ENCODE measurements around the gene PLXNA4.

PLXNA4 gene

DNA sequence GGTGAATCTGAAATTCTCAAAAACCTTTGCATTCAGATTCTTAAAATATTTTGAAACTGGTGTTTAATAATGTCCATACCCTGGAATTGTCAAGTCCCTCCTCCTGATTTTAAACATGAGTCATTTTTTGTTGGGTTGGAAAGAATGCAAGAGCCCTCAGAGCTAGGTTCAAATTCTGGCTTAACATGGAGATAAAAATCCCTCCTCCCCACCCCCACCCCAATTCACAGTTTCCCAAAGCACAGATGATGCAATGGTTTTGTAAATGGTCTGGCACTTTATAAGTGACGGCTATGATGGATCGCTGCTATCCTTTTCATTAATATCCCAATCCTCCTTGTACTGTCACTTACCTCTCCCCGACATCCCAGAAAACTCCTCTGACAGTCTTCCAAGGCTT lies 332.8 kb downstream of the PLXNA4 start:
- no peak for DNase-seq (ENCODE audit: low read depth in 2 of 2)

DNA sequence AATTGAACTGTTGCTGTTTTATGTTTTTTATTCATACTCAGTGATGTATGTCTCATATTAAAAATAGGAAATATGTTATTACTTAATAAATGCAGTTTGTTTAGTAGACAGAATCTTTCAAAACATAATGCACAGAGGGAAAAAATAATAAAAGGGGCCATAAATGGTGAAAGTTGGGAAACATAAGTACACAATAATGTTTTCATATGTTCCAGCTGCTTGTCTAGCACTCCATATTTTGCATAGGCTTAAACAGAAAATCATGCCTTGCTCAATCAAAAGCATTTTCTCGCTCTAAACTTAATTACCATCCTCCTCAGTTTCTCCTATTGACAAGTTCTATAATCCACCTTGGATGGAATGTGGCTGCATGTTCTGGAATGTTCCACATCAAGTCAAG lies 333.2 kb downstream of the PLXNA4 start:
- no peak for DNase-seq (ENCODE audit: low read depth in 2 of 2)

DNA sequence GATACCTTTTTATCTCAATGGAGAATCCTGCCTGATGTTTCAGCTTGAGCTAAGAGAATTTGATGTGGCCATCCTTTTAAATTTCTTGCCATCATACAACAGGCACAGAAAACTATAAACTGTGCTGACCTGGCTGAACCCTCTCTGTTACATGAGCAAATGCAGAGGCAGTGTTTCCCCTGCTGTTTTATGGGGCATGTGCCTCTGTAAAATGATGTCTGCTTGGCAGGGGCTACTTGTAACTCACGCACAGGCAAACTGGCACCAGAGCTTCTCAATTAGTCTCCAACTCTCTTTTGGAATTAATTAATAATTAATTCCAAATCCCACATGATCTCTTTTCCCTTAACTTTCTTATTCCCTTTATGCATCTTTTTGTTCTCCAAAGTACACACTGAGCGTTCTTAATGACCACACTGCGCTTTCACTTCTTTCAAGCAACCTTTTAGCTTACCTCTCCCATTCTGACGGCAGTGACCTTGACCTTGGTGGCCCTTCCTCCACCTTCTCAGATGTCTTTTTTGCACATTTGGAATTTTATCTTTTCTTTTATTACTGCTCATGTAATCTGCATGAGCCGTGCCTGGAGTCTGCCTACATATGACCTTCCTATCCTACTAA lies 334.0 kb downstream of the PLXNA4 start:
- no peak for DNase-seq (ENCODE audit: low read depth in 2 of 2)

DNA sequence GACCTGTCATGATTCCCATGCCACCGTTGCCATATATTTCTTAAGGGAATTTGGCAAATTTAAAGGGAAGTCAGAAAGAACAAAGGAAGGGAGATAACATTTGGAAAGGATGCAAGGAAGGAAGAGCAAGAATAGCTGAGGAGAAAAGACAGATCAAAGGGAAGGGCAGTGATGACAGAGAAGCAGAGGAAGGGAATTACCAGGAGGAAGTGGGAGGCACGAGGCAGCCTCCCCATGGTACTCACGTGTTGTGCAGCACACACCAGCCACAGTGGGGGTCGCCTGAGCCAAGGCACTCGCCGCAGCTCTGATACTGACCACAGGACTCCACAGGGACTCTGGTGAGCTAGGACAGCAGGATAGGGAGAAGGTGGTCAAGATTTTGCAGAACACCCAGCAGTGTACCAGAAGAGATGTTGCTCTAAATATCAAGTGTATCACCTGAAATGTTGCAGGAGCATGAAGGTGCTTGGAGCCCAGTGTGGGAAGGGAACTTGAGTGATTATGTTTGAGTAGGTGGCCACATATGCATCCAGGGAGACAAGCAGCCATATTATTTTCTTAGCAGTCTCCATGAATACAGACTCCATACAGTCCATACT lies 335.3 kb downstream of the PLXNA4 start:
- no peak for DNase-seq (ENCODE audit: low read depth in 2 of 2)

DNA sequence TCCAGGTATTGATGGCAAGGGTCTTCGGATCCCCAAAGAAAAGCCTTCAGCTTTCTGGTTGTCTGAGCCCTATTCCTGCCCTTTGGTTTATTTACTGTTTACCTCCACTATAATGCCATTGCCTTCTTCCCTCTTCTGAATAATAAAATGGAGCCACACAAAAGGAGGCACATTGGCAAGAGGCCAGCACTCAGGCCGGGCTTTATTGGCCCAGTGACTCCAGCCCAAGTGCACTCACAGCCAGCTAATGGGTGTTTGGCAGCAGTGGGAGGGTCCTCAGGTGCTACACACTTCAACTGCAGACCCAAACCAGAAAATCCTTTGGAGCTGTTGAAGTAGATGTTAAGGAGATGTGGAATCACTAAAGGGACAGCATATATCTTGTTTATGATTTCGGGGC lies 336.0 kb downstream of the PLXNA4 start:
- DNase-seq (ENCODE audit: low read depth in 2 of 2): no peak

DNA sequence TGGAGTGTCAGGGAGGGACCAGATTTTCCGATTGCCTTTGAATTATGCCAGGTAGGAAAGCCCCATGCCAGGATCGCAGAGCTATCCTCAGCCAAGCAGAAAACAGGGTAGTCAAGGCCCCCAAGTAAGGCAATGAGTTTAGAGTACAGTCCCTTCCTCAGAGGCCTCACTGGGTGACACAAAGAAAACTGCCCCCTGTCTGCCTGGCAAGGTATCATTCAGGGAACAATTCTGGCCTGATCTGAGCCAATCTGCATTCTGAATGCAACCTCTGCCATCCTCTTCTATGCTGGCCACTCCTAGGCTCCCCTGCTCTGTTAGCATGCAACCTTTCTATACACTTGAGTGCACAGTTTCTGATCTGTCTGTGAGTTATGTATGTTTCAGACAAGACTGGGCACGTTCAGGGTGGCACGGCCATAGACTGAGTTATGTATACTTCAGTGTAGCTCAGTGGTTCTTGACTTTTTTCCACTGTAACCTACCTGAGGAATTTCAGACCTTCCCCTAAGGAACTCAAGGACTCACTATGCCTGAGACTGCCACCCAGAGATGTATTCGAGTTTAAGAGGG lies 336.8 kb downstream of the PLXNA4 start:
- DNase-seq (ENCODE audit: low read depth in 2 of 2): no peak

DNA sequence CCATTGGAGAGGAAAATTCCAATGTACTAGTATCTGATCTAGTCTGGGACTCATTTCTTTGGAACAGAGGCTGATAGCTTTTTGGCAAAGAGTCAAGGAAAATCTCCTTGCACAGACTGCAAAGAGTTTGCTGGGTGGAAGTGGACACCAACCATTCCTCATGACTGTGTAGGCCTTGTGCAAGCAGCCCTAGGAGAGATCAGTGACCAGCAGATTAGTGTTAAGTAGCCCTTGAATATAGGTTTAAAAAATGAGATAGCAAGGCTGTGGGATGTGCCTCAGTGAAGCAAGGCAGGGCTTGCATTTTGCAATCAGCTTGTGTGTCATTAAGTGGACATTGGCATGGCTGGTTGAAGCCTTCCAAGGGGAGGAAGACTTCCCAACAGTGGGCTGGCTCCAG lies 341.6 kb downstream of the PLXNA4 start:
- no peak for DNase-seq (ENCODE audit: low read depth in 2 of 2)

DNA sequence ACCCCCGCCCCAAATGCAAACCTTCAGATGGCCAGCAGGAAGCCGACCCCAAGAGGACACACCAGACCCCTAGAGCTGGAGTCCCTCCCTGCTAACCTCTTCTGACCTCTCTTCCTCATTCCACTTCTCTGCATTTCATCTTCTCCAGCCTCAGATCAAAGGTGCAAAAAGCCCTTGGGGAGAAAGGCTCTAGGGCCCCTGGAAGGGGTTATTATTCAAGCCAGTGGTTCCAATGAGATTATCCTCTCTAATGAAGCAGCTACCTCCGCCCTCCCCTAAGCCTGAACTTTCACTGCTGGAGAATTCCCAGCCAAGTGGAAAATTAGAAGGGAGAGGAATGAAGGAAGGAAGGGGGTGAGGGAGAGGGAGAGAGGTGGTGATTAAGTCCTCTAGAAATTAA lies 343.9 kb downstream of the PLXNA4 start:
- no peak for DNase-seq (ENCODE audit: low read depth in 2 of 2)

DNA sequence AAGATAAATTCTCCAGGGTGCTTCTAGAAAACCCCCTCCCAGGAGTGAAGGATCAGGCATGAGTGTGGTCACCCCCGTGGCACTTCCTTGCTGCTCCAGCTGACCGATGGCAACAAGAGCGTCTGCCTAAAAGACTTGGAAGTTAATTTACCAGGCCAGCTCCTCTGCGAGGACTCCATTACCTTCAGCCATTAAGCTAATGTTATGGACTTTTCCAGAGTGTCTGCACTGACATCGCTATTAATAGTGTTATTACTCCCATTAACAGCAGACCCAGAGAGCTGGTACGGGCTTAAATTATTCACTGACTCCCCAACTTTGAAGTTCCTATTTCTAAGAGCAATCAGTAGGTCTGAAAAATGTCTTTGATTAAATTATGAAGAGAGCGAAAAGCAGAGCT lies 345.8 kb downstream of the PLXNA4 start:
- DNase-seq (ENCODE audit: low read depth in 2 of 2): no peak

DNA sequence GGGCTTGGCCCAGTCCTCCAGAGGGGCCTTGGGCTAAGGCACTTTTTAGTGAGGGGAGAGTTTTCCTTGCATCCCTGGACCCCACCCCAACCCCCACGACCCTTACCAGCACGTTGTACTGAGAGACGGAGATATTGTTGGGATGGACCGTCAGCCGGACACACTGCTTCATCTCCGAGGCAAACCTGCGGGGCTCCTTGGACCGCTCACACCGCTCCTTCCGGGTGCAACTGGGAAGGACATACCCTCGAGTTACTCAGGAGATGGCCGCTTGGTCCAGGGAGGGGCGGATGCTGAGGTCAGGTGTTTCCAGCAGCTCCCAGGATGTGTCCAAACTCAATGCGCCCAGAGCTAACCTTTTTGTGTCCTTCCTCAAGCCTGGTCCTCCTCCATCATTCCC lies 348.0 kb downstream of the PLXNA4 start:
- no peak for DNase-seq (ENCODE audit: low read depth in 2 of 2)

DNA sequence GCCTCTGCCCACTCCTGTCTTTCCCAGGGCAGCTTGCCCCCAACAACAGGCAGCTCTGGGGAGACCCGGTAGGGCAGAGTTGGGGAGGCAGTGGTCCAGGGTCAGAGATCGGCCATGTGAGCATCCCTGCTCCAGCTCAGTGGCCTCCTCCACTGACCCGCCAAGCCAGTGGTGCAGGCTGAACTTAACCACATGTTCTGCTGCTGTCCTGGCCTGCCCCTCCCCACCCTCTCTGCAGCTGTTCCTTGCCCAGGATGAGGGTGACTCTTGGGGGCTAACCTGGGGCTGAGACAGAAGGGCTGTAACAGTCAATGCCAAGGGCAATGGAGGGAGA lies 349.3 kb downstream of the PLXNA4 start:
- DNase-seq (ENCODE audit: low read depth in 2 of 2): no peak

DNA sequence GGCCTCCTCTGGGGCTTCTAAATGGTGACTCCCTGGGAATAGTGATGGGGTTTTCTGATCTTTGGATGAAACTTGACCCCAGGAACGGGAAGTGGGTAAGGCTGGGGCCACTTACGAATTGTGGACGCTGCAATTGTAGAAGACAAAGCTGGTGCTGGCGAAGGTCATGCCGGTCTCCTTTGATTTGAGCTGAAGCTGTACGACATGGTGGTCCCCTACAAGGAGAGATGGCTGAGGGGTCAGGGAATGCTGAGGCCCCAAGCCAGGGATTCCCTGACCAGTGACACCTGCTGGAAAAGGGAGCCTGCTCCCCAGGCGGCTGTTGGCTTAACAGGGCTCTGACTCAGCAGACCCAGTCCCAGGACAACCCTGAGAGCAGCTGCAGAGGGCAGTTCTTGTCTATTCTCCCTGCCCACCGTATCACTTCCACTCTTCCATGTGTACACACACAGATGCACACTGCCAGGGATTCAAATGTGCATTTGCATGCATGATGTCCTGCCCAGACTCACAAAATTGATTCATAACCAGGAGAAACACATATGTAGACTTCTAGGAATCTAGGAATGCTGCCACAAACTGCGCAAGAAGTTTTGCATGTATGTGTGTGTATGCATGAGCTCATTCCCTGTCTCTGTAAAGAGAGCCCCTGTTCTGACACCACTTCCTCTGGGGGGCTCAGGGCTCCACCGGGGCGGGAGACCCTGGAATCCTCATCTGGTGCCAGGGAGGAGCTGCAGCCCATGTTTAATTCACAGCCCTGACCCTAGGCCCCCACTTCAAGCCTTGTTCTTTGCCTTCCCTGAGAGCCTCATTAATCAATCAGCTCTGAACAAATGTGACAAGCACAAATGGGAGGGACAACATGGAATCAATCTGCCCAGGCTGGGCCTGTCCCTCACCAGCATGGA lies 350.0 kb downstream of the PLXNA4 start:
- DNase-seq (ENCODE audit: low read depth in 2 of 2): no peak

DNA sequence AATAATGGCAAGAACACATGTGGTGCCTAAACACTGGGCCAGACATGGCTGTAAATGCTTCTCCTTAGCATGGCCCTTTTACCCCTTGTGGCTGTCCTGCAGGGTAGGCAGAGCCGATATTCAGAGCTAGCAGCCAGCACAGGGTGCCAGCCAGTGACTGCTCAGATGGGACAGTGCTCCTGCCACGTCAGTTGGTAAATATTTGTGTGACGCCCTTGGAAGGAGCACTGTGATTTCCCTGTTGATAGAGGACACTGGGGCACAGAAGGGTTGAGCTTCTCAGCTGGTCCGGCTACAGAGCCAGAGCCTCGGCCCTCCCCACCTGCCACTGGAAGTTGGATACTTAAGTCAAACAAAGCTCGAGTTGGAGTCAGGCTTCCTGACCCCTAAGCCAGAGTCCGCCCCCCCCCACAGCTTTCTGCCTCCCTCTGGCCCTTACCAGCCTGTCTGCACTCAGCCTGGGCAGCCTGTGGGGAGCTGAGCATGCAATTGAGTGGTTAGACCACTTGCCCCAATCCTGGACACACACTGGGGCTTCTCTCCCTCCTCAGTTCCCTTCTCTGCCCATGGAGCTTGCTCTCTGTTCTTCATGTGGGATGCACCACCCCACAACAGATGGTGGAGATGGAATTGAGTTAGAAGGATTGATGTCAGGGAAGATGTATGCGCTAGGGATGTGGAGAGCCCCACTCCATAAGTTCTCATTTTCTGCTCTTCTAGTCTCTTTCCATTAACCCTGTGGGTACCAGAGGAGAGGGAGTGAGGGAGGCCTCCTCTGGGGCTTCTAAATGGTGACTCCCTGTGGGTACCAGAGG lies 350.8 kb downstream of the PLXNA4 start:
- no peak for DNase-seq (ENCODE audit: low read depth in 2 of 2)

DNA sequence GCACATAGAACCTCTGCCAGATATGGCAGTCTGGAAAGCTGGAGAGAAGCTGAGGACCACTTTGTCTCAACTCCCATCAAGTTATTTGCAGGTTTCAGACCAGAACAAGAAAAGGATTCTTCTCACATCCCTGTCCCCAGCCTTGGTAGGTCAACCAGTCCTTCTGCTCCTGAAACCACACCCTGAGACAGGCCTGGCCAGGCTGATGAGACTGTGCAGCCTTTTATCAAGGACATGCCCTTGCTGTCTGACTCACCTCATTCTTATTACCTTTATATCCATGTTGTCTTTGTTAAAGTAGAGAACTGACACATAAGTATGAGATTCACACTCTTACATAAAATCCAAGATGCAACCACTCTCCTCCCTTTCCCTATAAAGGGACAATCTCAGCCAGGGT lies 354.9 kb downstream of the PLXNA4 start:
- DNase-seq (ENCODE audit: low read depth in 2 of 2): no peak

DNA sequence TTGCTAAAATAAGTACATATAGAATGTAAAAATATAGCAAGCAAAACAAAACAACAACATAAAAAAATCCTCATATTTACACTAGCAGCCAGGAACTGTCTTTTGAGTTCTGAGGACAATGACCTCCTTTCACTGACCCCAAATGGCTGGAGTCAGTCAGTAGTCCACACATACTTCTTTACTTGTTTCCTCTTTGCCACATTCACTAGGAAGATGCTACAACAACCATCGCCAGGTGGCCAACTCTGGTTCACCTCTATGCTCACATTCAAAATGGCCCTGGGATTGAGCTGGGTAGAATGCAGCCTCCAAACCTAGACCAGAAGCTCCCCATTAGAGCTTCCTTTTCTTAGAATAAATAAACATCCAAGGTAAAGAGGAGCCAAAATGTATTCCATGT lies 356.2 kb downstream of the PLXNA4 start:
- no peak for DNase-seq (ENCODE audit: low read depth in 2 of 2)

DNA sequence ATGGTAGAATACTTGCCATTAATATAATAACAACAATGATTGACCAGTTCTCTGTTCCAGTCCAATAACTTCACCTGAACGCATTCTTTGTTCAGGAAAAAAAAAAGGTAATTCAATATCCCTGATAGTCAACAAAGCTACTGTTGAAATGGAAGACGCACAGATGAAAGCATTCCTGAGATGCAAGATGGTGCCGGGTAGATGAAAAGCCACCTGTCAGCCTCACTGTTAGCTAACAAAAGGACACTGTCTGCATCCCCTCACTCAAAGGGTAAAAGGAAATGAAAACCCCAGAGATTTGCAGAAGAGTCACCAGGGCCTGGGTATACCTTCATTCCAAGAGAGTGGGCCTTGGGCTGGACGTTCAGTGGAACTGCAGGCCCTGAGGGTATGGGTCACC lies 357.4 kb downstream of the PLXNA4 start:
- no peak for DNase-seq (ENCODE audit: low read depth in 2 of 2)

DNA sequence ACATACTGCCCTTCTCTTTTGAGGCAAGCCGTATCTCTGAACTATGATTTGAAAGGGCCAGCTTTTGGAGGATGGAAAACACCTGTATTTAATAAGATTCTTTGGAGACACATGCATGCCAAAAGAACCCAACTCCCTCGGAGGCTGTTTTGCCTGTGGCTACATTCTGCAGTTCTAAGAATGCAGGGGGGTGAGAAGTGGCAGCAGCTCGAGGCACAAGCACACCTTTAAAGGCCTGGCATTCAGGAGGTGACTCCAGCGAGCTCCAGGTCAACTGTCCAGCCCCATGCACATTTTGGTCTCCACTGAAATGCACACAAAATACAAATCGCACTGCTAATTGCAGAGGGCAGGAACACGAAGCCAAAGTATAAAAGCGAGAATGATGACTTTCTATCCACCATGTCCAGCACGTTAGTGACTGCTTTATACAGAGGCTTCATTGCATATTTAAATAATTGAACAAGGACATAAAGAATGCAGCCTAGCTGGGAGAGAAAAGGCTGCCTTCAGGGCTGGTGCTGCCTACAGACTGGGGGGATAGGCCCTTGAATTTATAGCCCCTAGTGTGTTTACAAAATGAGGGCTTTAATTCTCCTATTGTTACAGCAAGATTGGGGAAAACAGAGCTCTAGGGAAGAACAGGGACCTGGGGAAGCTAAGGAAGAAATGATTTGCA lies 359.3 kb downstream of the PLXNA4 start:
- DNase-seq (ENCODE audit: low read depth in 2 of 2): no peak

DNA sequence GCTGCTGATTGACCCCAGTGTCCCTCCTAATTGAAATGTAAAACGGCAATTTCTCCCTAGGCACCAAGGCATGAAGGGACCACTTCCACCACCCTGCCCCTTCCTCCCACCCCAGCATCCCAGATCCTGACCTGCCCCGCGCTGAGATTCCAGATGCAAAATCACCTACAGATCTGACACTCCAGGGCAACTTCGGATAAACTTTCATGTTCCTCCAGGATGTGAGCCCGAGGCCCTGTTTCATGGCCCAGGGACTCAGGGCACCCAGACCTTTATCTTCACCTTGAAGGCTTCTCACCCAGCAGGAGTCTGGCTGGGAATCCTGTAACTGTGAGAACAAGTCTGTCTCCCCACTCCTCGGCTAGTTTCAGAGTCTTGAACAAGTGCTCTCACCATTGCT lies 361.8 kb downstream of the PLXNA4 start:
- no peak for DNase-seq (ENCODE audit: low read depth in 2 of 2)

DNA sequence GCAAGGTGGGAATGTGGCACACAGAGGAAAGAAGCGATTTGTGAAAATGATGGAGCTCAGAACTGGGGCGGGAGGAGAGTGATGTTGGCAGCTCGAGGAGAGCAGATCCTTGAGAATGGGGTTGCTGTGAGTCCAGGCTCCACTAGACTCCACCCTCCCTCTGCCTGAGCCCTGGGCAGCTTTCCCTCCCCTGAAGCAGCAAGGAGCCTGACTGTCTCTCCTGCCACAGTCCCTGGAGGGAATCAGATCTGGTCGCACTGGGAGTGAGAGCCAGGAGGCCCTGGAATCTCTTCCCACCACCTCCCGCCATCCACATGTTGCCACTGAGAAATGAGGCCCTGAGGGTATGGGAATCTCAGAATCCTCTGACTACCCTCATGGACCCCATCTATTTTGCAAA lies 362.7 kb downstream of the PLXNA4 start:
- no peak for DNase-seq (ENCODE audit: low read depth in 2 of 2)

DNA sequence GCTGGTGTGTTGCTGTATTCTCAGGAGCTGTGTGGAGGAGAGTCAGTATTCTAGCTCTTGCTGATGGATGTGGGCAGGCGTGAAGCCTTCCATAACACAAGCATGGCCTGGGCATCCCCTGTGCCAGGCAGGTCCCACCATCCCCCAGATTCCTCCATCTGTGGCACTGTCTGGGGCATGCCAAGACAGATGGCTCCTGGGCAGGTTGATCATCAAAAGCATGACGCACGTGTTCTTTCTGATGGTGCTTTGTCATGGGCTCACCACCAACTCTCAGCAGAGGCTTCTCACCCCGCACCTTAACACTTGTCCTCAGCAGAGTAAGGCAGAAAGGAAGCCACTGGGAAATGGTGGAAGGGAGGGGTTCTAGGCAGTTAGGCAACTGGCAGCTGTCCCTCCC lies 364.3 kb downstream of the PLXNA4 start:
- no peak for DNase-seq (ENCODE audit: low read depth in 2 of 2)

DNA sequence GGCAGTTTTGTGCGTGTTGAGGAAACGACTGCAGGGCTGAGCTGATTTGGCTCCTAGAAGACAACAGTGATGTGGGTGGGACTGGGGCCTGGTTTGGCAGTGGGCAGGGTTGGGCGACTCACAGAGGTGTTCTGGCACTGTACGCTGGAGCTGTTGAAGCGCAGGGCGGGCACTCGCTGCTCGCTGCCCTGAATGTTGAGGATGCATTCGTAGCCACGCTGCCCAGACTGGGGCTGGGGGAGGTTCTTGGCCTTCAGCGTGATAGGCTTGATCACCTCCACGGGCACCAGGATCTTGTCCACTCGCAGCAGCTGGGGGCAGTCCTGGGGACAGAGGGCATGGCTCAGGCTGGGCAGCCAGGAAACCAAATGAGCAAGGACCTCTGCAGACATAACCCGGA lies 365.4 kb downstream of the PLXNA4 start:
- DNase-seq (ENCODE audit: low read depth in 2 of 2): no peak
